GM12873 (cell line): ENCODE measurements around the gene KNSTRN.

Experiments used
- CTCF ChIP-seq: IDR thresholded peaks from 2 replicates; pipeline ENCODE4 v1.5.1; 2012; ENCODE audit warnings: low read depth, mild to moderate bottlenecking, moderate library complexity, low read length, control low read depth; ENCODE audit not compliant: insufficient read depth; ENCODE audit errors: missing control alignments

Gene KNSTRN

DNA sequence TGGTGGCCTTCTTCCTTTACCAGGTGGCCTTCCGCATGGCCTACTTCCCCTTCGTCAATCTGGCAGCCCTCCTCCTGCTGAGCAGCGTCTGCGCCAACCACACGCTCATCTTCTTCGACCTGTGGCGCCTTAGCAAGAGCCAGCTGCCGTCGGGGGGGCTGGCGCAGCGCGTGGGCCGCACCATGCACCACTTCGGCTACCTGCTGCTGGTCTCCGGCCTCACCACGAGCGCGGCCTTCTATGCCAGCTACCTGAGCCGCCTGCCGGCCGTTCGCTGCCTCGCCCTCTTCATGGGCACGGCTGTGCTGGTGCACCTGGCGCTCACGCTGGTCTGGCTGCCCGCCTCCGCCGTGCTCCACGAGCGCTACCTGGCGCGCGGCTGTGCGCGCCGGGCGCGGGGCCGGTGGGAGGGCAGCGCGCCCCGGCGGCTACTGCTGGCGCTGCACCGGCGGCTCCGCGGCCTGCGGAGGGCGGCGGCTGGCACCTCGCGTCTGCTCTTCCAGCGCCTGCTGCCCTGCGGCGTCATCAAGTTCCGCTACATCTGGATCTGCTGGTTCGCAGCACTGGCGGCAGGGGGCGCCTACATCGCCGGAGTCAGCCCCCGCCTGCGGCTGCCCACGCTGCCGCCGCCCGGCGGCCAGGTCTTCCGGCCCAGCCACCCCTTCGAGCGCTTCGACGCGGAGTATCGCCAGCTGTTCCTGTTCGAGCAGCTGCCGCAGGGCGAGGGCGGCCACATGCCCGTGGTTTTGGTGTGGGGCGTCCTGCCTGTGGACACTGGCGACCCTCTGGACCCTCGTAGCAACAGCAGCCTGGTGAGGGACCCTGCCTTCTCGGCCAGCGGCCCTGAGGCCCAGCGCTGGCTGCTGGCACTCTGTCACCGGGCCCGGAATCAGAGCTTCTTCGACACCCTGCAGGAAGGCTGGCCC lies 14.6 kb upstream of the KNSTRN start:
- peak; percentile 81 for TF ChIP-seq CTCF

DNA sequence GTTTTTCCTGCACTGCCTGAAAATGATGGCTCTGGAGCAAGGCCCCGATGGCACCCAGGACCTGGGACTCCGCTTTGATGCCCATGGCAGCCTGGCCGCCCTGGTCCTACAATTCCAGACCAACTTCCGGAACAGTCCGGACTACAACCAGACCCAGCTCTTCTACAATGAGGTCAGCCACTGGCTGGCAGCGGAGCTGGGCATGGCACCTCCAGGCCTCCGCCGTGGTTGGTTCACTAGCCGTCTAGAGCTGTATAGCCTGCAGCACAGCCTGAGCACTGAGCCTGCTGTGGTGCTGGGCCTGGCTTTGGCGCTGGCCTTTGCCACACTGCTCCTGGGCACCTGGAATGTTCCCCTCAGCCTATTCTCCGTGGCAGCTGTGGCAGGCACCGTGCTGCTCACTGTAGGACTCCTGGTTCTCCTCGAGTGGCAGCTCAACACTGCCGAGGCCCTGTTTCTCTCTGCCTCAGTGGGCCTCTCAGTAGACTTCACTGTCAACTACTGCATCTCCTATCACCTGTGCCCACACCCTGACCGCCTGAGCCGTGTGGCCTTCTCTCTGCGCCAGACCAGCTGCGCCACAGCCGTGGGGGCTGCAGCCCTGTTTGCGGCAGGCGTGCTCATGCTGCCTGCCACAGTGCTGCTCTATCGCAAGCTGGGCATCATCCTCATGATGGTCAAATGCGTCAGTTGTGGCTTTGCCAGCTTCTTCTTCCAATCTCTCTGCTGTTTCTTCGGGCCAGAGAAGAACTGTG lies 13.6 kb upstream of the KNSTRN start:
- no peak for TF ChIP-seq CTCF

- no peak for TF ChIP-seq CTCF
Measured at GRCh38 chr15:40369474-40369869, 13.0 kb upstream of the KNSTRN start.

DNA sequence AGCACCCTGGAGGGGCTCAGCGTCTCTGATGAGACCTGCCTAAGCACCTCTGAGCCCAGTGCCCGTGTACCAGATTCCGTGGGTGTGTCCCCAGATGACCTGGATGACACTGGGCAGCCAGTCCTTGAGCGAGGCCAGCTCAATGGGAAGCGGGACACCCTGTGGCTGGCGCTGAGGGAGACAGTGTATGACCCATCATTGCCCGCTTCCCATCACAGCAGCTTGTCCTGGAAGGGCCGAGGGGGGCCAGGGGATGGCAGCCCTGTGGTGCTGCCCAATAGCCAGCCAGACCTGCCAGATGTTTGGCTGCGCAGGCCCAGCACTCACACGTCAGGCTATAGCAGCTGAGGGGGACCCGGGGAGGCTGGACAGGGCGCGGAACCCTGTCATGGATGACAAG lies 12.6 kb upstream of the KNSTRN start:
- TF ChIP-seq CTCF = no peak

GRCh38 chr15:40372981-40373380 lies 9.5 kb upstream of the KNSTRN start:
- TF ChIP-seq CTCF = no peak

DNA sequence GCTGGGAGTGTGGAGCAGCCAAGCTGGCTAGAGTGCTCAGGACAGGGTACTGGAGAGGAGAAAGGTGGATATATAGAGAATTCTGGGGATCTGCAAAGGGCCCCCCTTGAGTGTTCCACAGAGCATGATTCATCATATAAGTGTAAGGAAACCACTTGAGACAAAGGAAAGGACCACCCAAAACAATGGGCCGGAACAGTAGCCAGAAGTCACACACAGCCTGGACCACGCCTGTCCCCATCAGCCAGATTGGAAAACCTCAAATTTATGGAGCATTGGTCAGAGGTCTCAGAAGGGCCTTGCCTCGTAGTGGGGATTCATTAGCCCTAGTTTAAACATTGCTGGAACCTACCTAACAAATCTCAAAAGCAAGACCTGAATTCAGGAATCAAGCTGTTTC lies 4.9 kb upstream of the KNSTRN start:
- no peak for TF ChIP-seq CTCF

DNA sequence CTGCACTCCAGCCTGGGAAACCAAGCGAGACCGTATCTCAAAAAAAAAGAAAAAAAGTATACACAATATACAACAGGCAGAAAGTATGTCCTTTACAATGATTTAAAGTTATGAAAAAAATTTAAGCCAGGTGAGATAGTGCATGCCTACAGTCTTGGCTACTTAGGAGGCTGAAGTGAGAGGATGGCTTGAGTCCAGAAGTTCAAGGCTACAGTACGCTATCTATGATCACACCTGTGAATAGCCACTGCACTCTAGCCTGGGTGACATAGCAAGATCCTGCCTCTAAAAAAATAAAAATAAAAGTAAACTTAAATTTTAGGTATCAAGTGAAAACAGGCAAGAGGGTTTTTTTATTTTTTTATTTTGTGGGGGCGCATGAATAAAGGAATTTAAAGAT lies 3.1 kb upstream of the KNSTRN start:
- no peak for TF ChIP-seq CTCF
